Measurements from ENCODE around the gene PAAF1.
"Not testable (repeated sequence)": the region's sequence is repeated elsewhere in the genome, so short reads cannot be mapped to it uniquely, and the experiment has no call there.

The PAAF1 gene

DNA sequence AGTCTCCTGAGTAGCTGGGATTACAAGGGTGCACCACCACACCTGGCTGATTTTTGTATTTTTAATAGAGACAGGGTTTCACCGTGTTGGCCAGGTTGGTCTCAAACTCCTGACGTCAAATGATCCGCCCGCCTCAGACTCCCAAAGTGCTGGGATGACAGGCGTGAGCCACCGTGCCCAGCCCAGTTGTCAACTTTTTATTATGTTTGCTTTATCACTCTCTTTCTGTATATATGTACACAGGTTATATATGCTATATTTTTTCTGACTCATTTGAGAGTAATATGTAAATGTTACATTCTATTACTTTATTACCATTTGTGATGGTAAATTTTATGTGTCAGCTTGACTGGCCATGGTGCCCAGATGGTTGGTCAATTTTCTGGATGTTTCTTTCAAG lies 55.2 kb downstream of the PAAF1 start:
- H3K27ac ChIP-seq (ENCODE audit: low read depth, low read length, poor library complexity, severe bottlenecking), result no peak overlapping the region
- no peak overlapping the region for H3K4me2 ChIP-seq (ENCODE audit: low read length)
- H3K9ac ChIP-seq (ENCODE audit: low read length), result no peak overlapping the region
- H3K27me3 ChIP-seq (ENCODE audit: insufficient read depth, low read length), result no peaks in the 10 kb centered on the region
- peaks cover 27% of the 10 kb centered on the region for H3K36me3 ChIP-seq (ENCODE audit: insufficient read depth, low read length)
- no peak overlapping the region for H2AFZ ChIP-seq (ENCODE audit: low read length)
- no peaks in the 10 kb centered on the region for H3K9me2 ChIP-seq (ENCODE audit: low read depth, low read length)
- no peaks in the 10 kb centered on the region for H3K4me1 ChIP-seq (ENCODE audit: insufficient read depth, low read length, severe bottlenecking)
- H3K4me3 ChIP-seq (ENCODE audit: low read depth, low read length, poor library complexity, severe bottlenecking), result no peak overlapping the region
- H3F3A ChIP-seq (ENCODE audit: insufficient read depth, low read length), result no peaks in the 10 kb centered on the region
- H4K20me1 ChIP-seq (ENCODE audit: insufficient read depth, low read length), result no peaks in the 10 kb centered on the region
- H3K79me2 ChIP-seq (ENCODE audit: insufficient read depth, low read length), result no peaks in the 10 kb centered on the region
- H3K9me3 ChIP-seq (ENCODE audit: low read length), result no peaks in the 10 kb centered on the region
- TF ChIP-seq EZH2 (IDR thresholded peaks at IDR 0.05; ENCODE audit: borderline replicate concordance, low read length), result no peak
- TF ChIP-seq, protein P1, sequence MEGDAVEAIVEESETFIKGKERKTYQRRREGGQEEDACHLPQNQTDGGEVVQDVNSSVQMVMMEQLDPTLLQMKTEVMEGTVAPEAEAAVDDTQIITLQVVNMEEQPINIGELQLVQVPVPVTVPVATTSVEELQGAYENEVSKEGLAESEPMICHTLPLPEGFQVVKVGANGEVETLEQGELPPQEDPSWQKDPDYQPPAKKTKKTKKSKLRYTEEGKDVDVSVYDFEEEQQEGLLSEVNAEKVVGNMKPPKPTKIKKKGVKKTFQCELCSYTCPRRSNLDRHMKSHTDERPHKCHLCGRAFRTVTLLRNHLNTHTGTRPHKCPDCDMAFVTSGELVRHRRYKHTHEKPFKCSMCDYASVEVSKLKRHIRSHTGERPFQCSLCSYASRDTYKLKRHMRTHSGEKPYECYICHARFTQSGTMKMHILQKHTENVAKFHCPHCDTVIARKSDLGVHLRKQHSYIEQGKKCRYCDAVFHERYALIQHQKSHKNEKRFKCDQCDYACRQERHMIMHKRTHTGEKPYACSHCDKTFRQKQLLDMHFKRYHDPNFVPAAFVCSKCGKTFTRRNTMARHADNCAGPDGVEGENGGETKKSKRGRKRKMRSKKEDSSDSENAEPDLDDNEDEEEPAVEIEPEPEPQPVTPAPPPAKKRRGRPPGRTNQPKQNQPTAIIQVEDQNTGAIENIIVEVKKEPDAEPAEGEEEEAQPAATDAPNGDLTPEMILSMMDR (IDR thresholded peaks at IDR 0.05; ENCODE audit: low read length), result no peak

DNA sequence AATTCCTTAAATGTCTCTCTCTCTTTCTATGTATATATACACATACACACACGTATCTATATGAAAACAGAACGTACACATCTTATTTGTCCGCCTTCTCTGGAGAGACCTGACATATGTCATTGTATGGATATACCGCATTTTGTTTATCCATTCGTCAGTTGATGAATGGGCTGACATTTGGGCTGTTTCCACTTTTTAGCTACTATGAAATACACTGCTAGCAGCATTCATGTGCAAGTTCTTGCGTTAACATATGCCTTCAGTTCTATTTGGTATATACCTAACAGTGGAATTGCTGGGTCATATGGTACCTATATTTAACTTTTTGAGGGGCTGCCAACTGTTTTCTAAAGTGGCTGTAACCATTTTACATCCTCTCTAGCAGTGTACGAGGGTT lies 56.0 kb downstream of the PAAF1 start:
- no peaks in the 10 kb centered on the region for H3F3A ChIP-seq (ENCODE audit: insufficient read depth, low read length)
- H4K20me1 ChIP-seq (ENCODE audit: insufficient read depth, low read length), result no peaks in the 10 kb centered on the region
- no peak overlapping the region for H3K4me2 ChIP-seq (ENCODE audit: low read length)
- H2AFZ ChIP-seq (ENCODE audit: low read length), result no peak overlapping the region
- no peaks in the 10 kb centered on the region for H3K4me1 ChIP-seq (ENCODE audit: insufficient read depth, low read length, severe bottlenecking)
- TF ChIP-seq, protein P1 (IDR thresholded peaks at IDR 0.05; ENCODE audit: low read length), result no peak
- TF ChIP-seq EZH2 (IDR thresholded peaks at IDR 0.05; ENCODE audit: borderline replicate concordance, low read length), result no peak
- no peak overlapping the region for H3K27ac ChIP-seq (ENCODE audit: low read depth, low read length, poor library complexity, severe bottlenecking)
- H3K79me2 ChIP-seq (ENCODE audit: insufficient read depth, low read length), result no peaks in the 10 kb centered on the region
- no peak overlapping the region for H3K9ac ChIP-seq (ENCODE audit: low read length)
- H3K36me3 ChIP-seq (ENCODE audit: insufficient read depth, low read length), result peaks cover 18% of the 10 kb centered on the region
- no peaks in the 10 kb centered on the region for H3K9me2 ChIP-seq (ENCODE audit: low read depth, low read length)
- H3K9me3 ChIP-seq (ENCODE audit: low read length), result no peaks in the 10 kb centered on the region
- no peaks in the 10 kb centered on the region for H3K27me3 ChIP-seq (ENCODE audit: insufficient read depth, low read length)
- H3K4me3 ChIP-seq (ENCODE audit: low read depth, low read length, poor library complexity, severe bottlenecking), result no peak overlapping the region

DNA sequence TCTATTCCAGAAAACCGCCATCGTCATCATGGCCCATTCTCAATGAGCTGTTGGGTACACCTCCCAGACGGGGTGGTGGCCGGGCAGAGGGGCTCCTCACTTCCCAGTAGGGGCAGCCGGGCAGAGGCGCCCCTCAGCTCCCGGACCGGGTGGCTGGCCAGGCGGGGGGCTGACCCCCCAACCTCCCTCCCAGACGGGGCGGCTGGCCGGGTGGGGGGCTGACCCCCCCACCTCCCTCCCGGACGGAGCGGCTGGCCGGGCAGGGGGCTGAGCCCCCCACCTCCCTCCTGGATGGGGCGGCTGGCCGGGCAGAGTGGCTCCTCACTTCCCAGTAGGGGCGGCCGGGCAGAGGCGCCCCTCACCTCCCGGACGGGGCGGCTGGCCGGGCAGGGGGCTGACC lies 59.2 kb downstream of the PAAF1 start:
- not testable (repeated sequence) for H3K4me1 ChIP-seq (ENCODE audit: insufficient read depth, low read length, severe bottlenecking); H4K20me1 ChIP-seq (ENCODE audit: insufficient read depth, low read length); H3K27me3 ChIP-seq (ENCODE audit: insufficient read depth, low read length); H3K9ac ChIP-seq (ENCODE audit: low read length); H3K9me3 ChIP-seq (ENCODE audit: low read length); H3F3A ChIP-seq (ENCODE audit: insufficient read depth, low read length); H3K4me3 ChIP-seq (ENCODE audit: low read depth, low read length, poor library complexity, severe bottlenecking); H3K9me2 ChIP-seq (ENCODE audit: low read depth, low read length); H3K4me2 ChIP-seq (ENCODE audit: low read length); H2AFZ ChIP-seq (ENCODE audit: low read length); H3K79me2 ChIP-seq (ENCODE audit: insufficient read depth, low read length); H3K27ac ChIP-seq (ENCODE audit: low read depth, low read length, poor library complexity, severe bottlenecking)
- peaks cover 10% of the 10 kb centered on the region for H3K36me3 ChIP-seq (ENCODE audit: insufficient read depth, low read length)

DNA sequence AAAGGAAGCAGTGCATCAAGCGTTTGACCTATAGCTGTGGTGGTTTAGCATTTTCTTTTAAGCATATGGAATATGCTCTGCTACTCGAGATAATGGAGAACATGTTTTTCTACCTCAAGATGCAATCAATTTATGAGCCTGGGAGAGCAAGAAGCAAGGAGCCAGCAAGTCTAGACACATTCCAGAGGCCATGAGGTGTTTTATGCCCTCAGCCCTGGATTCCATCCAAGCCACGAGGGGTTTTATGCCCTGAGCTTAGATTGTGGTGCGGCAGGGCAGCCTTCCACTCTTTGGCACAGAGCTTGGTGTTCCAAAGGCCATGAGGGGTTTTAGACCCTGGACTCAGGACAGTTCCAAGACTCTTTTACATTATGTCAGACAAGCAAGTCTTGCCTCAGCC lies 62.3 kb downstream of the PAAF1 start:
- peaks cover 3% of the 10 kb centered on the region for H3K36me3 ChIP-seq (ENCODE audit: insufficient read depth, low read length)
- TF ChIP-seq EZH2 (IDR thresholded peaks at IDR 0.05; ENCODE audit: borderline replicate concordance, low read length), result no peak
- TF ChIP-seq, protein P1 (IDR thresholded peaks at IDR 0.05; ENCODE audit: low read length), result no peak
- no peaks in the 10 kb centered on the region for H4K20me1 ChIP-seq (ENCODE audit: insufficient read depth, low read length)
- H3K4me1 ChIP-seq (ENCODE audit: insufficient read depth, low read length, severe bottlenecking), result no peaks in the 10 kb centered on the region
- no peak overlapping the region for H3K27ac ChIP-seq (ENCODE audit: low read depth, low read length, poor library complexity, severe bottlenecking)
- no peak overlapping the region for H2AFZ ChIP-seq (ENCODE audit: low read length)
- H3K9me3 ChIP-seq (ENCODE audit: low read length), result peaks cover 8% of the 10 kb centered on the region; the same call in 1 of the 2 replicates
- H3F3A ChIP-seq (ENCODE audit: insufficient read depth, low read length), result no peaks in the 10 kb centered on the region
- H3K9me2 ChIP-seq (ENCODE audit: low read depth, low read length), result no peaks in the 10 kb centered on the region
- no peak overlapping the region for H3K9ac ChIP-seq (ENCODE audit: low read length)
- no peaks in the 10 kb centered on the region for H3K79me2 ChIP-seq (ENCODE audit: insufficient read depth, low read length)
- H3K27me3 ChIP-seq (ENCODE audit: insufficient read depth, low read length), result no peaks in the 10 kb centered on the region
- no peak overlapping the region for H3K4me3 ChIP-seq (ENCODE audit: low read depth, low read length, poor library complexity, severe bottlenecking)
- no peak overlapping the region for H3K4me2 ChIP-seq (ENCODE audit: low read length)

Measured in OCI-LY1 (cell line).